SK-N-MC (cell line): ENCODE measurements around the gene PCDHGA8.
A peak's percentile ranks its signal among the peaks of the same experiment; 100 is the strongest.

Source experiments
- DNase-seq: peaks from one replicate; pipeline ENCODE4 v3.0.0-alpha.2; 2011; ENCODE audit warnings: low read depth, low spot score
- H3K27ac ChIP-seq: fragments of 200-600 bp; sonication (generic); 2 replicates; pipeline ENCODE4 v1.5.1; 2016; ENCODE audit warnings: mixed run types
- H3K36me3 ChIP-seq: fragments of 200-600 bp; sonication (generic); 2 replicates; pipeline ENCODE4 v1.6.1; 2017; ENCODE audit warnings: antibody characterized with exemption, low read length, mixed read lengths; ENCODE audit not compliant: insufficient read depth
- H3K4me3 ChIP-seq: fragments of 200-600 bp; sonication (generic); 2 replicates; pipeline ENCODE4 v1.5.1; 2016
- H3K9ac ChIP-seq: fragments of 200-600 bp; sonication (generic); 2 replicates; pipeline ENCODE4 v1.8.0; 2017; ENCODE audit warnings: mixed run types, mixed read lengths; ENCODE audit not compliant: insufficient read length
- H3K9me3 ChIP-seq: fragments of 200-600 bp; sonication (generic); 2 replicates; pipeline ENCODE4 v1.6.1; 2017; ENCODE audit warnings: low read depth, mild to moderate bottlenecking, antibody characterized with exemption, low read length, moderate library complexity, mixed read lengths
- EZH2 ChIP-seq: fragments of 200-600 bp; sonication (generic); IDR thresholded peaks from one replicate; pipeline ENCODE4 v1.6.1; 2017; ENCODE audit warnings: antibody characterized with exemption
- FOXP2 ChIP-seq: optimal IDR thresholded peaks from 2 replicates; pipeline ENCODE3; 2011; ENCODE audit warnings: mild to moderate bottlenecking, moderate library complexity; ENCODE audit not compliant: insufficient read depth; ENCODE audit errors: extremely low read length, control extremely low read depth
- POLR2AphosphoS5 ChIP-seq: IDR thresholded peaks from 2 replicates; pipeline ENCODE4 v1.6.1; 2012; ENCODE audit warnings: mild to moderate bottlenecking, low read depth, low read length, borderline replicate concordance

The PCDHGA8 gene

DNA sequence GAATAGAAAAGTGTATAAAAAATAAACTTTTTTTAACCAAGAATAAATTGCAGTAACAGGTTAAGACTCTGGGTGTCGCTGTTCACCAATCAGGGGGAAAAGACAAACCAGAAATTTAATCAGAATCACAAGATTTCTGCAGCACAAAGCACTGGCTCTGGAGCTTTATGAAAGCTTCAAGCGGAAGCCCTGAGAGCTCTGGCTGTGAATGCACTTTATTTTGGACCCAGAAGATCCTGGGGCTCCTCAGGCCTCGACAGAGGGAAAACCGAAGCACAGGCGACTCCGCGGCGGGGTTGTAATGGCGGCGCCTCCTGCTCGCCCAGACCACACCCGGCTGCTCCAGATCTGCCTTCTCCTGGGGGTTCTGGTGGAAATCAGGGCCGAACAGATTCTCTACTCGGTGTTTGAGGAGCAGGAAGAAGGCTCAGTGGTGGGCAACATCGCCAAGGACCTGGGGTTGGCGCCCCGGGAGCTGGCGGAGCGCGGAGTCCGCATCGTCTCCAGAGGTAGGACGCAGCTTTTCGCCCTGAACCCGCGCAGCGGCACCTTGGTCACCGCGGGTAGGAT lies 37.4 kb upstream of the PCDHGA8 start, which contains the start of gene PCDHGA4:
PCDHGA4 (plus strand) TSS at position 122 of the 570 bp plus-strand sequence; CDS start at position 209, 87 bp downstream.
- Histone ChIP-seq H3K36me3 (no peaks in the 10 kb centered on the region), H3K9ac (no peak within 1 kb of the TSS), H3K4me3 (no peak within 1 kb of the TSS), H3K9me3 (no peaks in the 10 kb centered on the region; the same call in 1 of the 2 replicates), H3K27ac (no peak within 1 kb of the TSS)
- DNase-seq, result no peak
- TF ChIP-seq EZH2 (no peak), FOXP2 (no peak), POLR2AphosphoS5 (no peak)

DNA sequence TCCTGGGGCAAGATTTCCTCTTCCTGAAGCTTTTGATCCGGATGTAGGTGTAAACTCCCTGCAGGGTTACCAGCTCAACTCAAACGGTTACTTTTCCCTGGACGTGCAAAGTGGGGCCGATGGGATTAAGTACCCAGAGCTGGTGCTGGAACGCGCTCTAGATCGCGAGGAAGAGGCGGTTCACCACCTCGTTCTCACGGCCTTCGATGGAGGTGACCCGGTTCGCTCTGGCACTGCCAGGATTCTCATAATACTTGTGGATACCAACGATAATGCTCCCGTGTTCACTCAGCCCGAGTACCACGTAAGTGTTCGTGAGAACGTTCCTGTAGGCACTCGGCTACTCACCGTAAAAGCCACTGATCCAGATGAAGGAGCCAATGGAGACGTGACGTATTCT lies 36.8 kb upstream of the PCDHGA8 start:
- Histone ChIP-seq H3K36me3 (no peaks in the 10 kb centered on the region), H3K9ac (no peak overlapping the region), H3K9me3 (no peaks in the 10 kb centered on the region; the same call in 1 of the 2 replicates), H3K4me3 (no peak overlapping the region), H3K27ac (no peak overlapping the region)
- TF ChIP-seq FOXP2, result no peak
- no peak for TF ChIP-seq EZH2
- no peak for TF ChIP-seq POLR2AphosphoS5
- DNase-seq, result no peak

DNA sequence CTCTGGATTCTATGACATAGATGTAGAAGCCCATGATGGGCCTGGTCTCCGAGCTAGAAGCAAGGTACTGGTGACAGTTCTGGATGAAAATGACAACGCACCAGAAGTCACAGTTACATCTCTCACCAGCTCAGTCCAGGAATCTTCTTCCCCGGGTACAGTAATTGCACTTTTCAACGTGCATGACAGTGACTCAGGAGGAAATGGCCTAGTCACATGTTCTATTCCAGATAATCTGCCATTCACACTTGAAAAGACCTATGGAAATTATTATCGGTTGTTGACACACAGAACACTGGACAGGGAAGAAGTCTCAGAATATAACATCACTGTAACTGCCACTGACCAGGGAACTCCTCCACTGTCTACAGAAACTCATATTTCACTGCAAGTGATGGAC lies 36.3 kb upstream of the PCDHGA8 start:
- no peak for DNase-seq
- Histone ChIP-seq H3K27ac (no peak overlapping the region), H3K9me3 (no peaks in the 10 kb centered on the region; the same call in 1 of the 2 replicates), H3K4me3 (no peak overlapping the region), H3K36me3 (no peaks in the 10 kb centered on the region), H3K9ac (no peak overlapping the region)
- TF ChIP-seq POLR2AphosphoS5 (no peak), FOXP2 (no peak), EZH2 (no peak)

DNA sequence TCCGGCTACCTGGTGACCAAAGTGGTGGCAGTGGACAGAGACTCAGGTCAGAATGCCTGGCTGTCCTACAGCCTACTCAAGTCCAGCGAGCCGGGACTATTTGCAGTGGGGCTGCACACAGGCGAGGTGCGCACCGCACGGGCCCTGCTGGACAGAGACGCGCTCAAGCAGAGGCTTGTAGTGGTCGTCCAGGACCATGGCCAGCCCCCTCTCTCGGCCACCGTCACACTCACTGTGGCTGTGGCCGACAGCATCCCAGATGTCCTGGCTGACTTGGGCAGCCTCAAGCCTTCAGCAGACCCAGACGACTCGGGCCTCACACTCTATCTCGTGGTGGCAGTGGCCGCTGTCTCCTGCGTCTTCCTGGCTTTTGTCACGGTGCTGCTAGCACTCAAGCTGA lies 35.5 kb upstream of the PCDHGA8 start:
- no peak for TF ChIP-seq POLR2AphosphoS5
- no peak for TF ChIP-seq FOXP2
- TF ChIP-seq EZH2, result no peak
- no peak overlapping the region for H3K27ac ChIP-seq
- no peak overlapping the region for H3K4me3 ChIP-seq
- no peak for DNase-seq
- H3K9ac ChIP-seq, result no peak overlapping the region
- no peaks in the 10 kb centered on the region for H3K36me3 ChIP-seq
- no peaks in the 10 kb centered on the region; the same call in 1 of the 2 replicates for H3K9me3 ChIP-seq

GRCh38 chr5:141359790-141360426 lies 32.5 kb upstream of the PCDHGA8 start, which contains the start of gene PCDHGB2:
PCDHGB2 (plus strand) TSS chr5:141359994; CDS start chr5:141360136, 142 bp downstream.
- H3K27ac ChIP-seq, result no peak within 1 kb of the TSS
- peak within 1 kb of the TSS; percentile 49 for H3K4me3 ChIP-seq
- H3K9ac ChIP-seq, result no peak within 1 kb of the TSS
- no peaks in the 10 kb centered on the region for H3K36me3 ChIP-seq
- TF ChIP-seq EZH2 (no peak), POLR2AphosphoS5 (no peak), FOXP2 (no peak)
- DNase-seq, result no peak
- H3K9me3 ChIP-seq, result peaks cover 5% of the 10 kb centered on the region; the same call in 1 of the 2 replicates

- Histone ChIP-seq H3K36me3 (no peaks in the 10 kb centered on the region), H3K9ac (no peak overlapping the region), H3K9me3 (peaks cover 5% of the 10 kb centered on the region; the same call in 1 of the 2 replicates), H3K27ac (no peak overlapping the region), H3K4me3 (no peak overlapping the region)
- no peak for DNase-seq
- TF ChIP-seq POLR2AphosphoS5, result no peak
- no peak for TF ChIP-seq FOXP2
- no peak for TF ChIP-seq EZH2
Measured at GRCh38 chr5:141360685-141361084, 31.7 kb upstream of the PCDHGA8 start.

GRCh38 chr5:141362719-141363118 lies 29.7 kb upstream of the PCDHGA8 start:
- Histone ChIP-seq H3K27ac (no peak overlapping the region), H3K4me3 (0 out of 2 replicates have a peak overlapping the region, but pooled peaks have one; percentile 7), H3K9ac (no peak overlapping the region), H3K36me3 (no peaks in the 10 kb centered on the region), H3K9me3 (peaks cover 5% of the 10 kb centered on the region; the same call in 1 of the 2 replicates)
- no peak for TF ChIP-seq FOXP2
- TF ChIP-seq EZH2, result no peak
- no peak for TF ChIP-seq POLR2AphosphoS5
- no peak for DNase-seq

DNA sequence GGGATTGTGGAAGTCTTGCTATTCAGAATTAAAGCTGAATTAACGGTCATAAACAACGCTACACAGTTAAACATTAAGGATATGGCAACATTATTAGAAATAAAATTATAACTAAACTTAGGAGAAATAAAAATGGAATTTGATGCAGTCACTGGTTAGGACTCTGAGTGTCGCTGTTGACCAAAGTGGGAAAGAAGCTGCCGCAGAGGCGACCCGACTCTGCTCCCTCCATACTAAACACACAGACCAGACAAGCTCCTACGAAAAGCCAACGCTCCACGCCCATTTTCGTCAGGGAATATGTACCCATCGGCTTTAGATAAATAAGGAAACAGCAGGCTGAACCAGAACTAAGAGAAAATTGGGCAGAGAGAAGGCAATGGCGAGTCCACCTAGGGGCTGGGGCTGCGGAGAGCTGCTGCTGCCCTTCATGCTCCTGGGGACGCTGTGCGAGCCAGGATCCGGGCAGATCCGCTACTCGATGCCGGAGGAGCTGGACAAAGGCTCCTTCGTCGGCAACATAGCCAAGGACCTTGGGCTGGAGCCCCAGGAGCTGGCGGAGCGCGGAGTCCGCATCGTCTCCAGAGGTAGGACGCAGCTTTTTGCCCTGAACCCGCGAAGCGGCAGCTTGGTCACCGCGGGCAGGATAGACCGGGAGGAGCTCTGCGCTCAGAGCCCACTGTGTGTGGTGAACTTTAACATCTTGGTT lies 28.3 kb upstream of the PCDHGA8 start, which contains the start of gene PCDHGA5:
PCDHGA5 (plus strand) TSS at position 211 of the 709 bp plus-strand sequence; CDS start at position 380, 169 bp downstream.
- H3K9ac ChIP-seq, result no peak within 1 kb of the TSS
- TF ChIP-seq EZH2 (no peak), FOXP2 (no peak), POLR2AphosphoS5 (no peak)
- no peak within 1 kb of the TSS for H3K27ac ChIP-seq
- H3K36me3 ChIP-seq, result no peaks in the 10 kb centered on the region
- no peak within 1 kb of the TSS for H3K4me3 ChIP-seq
- no peak for DNase-seq
- H3K9me3 ChIP-seq, result peaks cover 5% of the 10 kb centered on the region; the same call in 1 of the 2 replicates
